Endothelial cell of umbilical vein (primary cell): ENCODE measurements around the gene RBPJ. TPM values are rescaled to one million over a fixed set of nuclear protein-coding genes. Genes with fewer than 3 reads are reported as not detected.

Experiments used
- BruUV-seq: library from RNA; stranded (reverse); fragments of 400-500 nt; replicated peaks from 2 replicates; lab custom pipeline; 2021; lab: Mats Ljungman, UMichigan
- CTCF ChIA-PET: fragments of 300-600, 350-600 bp; sonication (Branson Sonifier 250); formaldehyde crosslinking; loops from one replicate; lab custom pipeline; 2021; ENCODE audit warnings: antibody characterized with exemption, inconsistent platforms; lab: Charles Lee
- POLR2A ChIA-PET: fragments of 300-600, 350-600 bp; sonication (Branson Sonifier 250); formaldehyde crosslinking; loops from one replicate; lab custom pipeline; 2021; ENCODE audit warnings: antibody characterized with exemption, inconsistent platforms; lab: Charles Lee
- DNase-seq: peaks from one replicate; pipeline ENCODE4 v3.0.0-alpha.2; 2011; ENCODE audit warnings: low read depth, low spot score
- FAIRE-seq: peaks from 2 replicates; lab custom pipeline; 2011; peaks lifted over from hg19 to GRCh38; lab: Jason Lieb, UNC
- H2AFZ ChIP-seq: 2 replicates; pipeline ENCODE4 v1.6.0; 2012; ENCODE audit warnings: low read depth, low read length, control low read depth, inconsistent platforms
- H3K27ac ChIP-seq: 2 replicates; pipeline ENCODE4 v1.5.1; 2011; ENCODE audit warnings: low read depth, mild to moderate bottlenecking, control low read depth, low read length, moderate library complexity; ENCODE audit not compliant: insufficient read depth
- H3K27me3 ChIP-seq, 2 experiments: 2 replicates each; pipeline versions ENCODE4 v1.6.0 to v1.6.1; 2011; ENCODE audit warnings: low read length in 2 of 2, mixed read lengths in 1 of 2; ENCODE audit not compliant: control insufficient read depth in 2 of 2, insufficient read depth in 2 of 2
- H3K36me3 ChIP-seq, 2 experiments: 2 replicates in 1 of 2; 3 replicates in 1 of 2; pipeline ENCODE4 v1.5.1; 2011; ENCODE audit warnings: low read length in 2 of 2, mild to moderate bottlenecking in 1 of 2, moderate library complexity in 1 of 2; ENCODE audit not compliant: control insufficient read depth in 2 of 2, insufficient read depth in 2 of 2; ENCODE audit errors: extremely low read depth in 1 of 2
- H3K4me1 ChIP-seq: 3 replicates; pipeline ENCODE4 v1.5.1; 2011; ENCODE audit warnings: mild to moderate bottlenecking, low read length; ENCODE audit not compliant: control insufficient read depth, insufficient read depth; ENCODE audit errors: extremely low read depth
- H3K4me2 ChIP-seq: 2 replicates; pipeline ENCODE4 v1.6.1; 2011; ENCODE audit warnings: low read length, control low read depth, mixed read lengths; ENCODE audit not compliant: insufficient read depth
- H3K4me3 ChIP-seq, 3 experiments: fragments of 200-600 bp in 1 of 3; sonication (generic), shearing (Covaris generic) in 1 of 3; replicated peaks in 1 of 3; 2 replicates each; pipeline ENCODE4 v1.5.1; 2011 to 2016; ENCODE audit warnings: control low read depth in 3 of 3, low read length in 3 of 3, mild to moderate bottlenecking in 2 of 3, inconsistent platforms in 1 of 3, low read depth in 1 of 3, moderate library complexity in 1 of 3; ENCODE audit not compliant: insufficient read depth in 1 of 3
- H3K79me2 ChIP-seq: 2 replicates; pipeline ENCODE4 v1.6.0; 2012; ENCODE audit warnings: low read length, inconsistent platforms; ENCODE audit not compliant: control insufficient read depth, insufficient read depth
- H3K9ac ChIP-seq: replicated peaks from 2 replicates; pipeline ENCODE3; 2011; ENCODE audit warnings: low read length, control low read depth; ENCODE audit not compliant: insufficient read depth; ENCODE audit errors: extremely low read depth
- H3K9me1 ChIP-seq: replicated peaks from 3 replicates; pipeline ENCODE4 v1.6.0; 2011; ENCODE audit warnings: mild to moderate bottlenecking, low read length; ENCODE audit not compliant: control insufficient read depth, insufficient read depth; ENCODE audit errors: extremely low read depth
- H3K9me3 ChIP-seq: replicated peaks from 2 replicates; pipeline ENCODE4 v1.5.1; 2012; ENCODE audit warnings: low read length, inconsistent platforms; ENCODE audit not compliant: control insufficient read depth, insufficient read depth
- H4K20me1 ChIP-seq: replicated peaks from 2 replicates; pipeline ENCODE3; 2011; ENCODE audit warnings: mild to moderate bottlenecking, low read length; ENCODE audit not compliant: control insufficient read depth, insufficient read depth; ENCODE audit errors: extremely low read depth
- EZH2 ChIP-seq: IDR thresholded peaks from 2 replicates; pipeline ENCODE4 v1.6.1; 2012; ENCODE audit warnings: borderline replicate concordance, low read depth, mild to moderate bottlenecking, moderate library complexity, low read length, inconsistent platforms; ENCODE audit not compliant: severe bottlenecking
- FOS ChIP-seq: IDR thresholded peaks from 2 replicates; pipeline ENCODE4 v1.6.1; 2011; ENCODE audit warnings: mild to moderate bottlenecking, low read length, moderate library complexity, borderline replicate concordance; ENCODE audit not compliant: insufficient read depth
- GATA2 ChIP-seq: IDR thresholded peaks from 2 replicates; pipeline ENCODE4 v1.7.0; 2011; ENCODE audit warnings: low read depth, mild to moderate bottlenecking, moderate library complexity, mixed read lengths, low read length; ENCODE audit not compliant: insufficient read length, insufficient read depth
- JUN ChIP-seq: IDR thresholded peaks from 2 replicates; pipeline ENCODE4 v1.6.1; 2011; ENCODE audit warnings: borderline replicate concordance, low read depth; ENCODE audit not compliant: insufficient read length, insufficient read depth
- MYC ChIP-seq: IDR thresholded peaks from one replicate; pipeline ENCODE4 v1.6.1; 2011; ENCODE audit warnings: mild to moderate bottlenecking, low read depth, low read length
- POLR2A ChIP-seq: IDR thresholded peaks from 2 replicates; pipeline ENCODE4 v1.6.1; 2012; ENCODE audit warnings: low read depth, mild to moderate bottlenecking, control low read depth, low read length
- POLR2AphosphoS5 ChIP-seq: IDR thresholded peaks from 2 replicates; pipeline ENCODE4 v1.6.1; 2012; ENCODE audit warnings: low read depth, mild to moderate bottlenecking, control low read depth, low read length, moderate library complexity; ENCODE audit not compliant: insufficient read depth
- dilution Hi-C: fragments of 300-500 bp; cut with MboI; formaldehyde crosslinking; loops from one replicate; pipeline ENCODE4 v1.15.0; 2019; ENCODE audit warnings: low sequenced_read_pairs; ENCODE audit not compliant: extremely low pct_ligation_motif_present
- intact Hi-C: fragments of 100-400 bp; cut with micrococcal nuclease; formaldehyde crosslinking; loops from one replicate; pipeline ENCODE4 v1.10.0; 2022
- polyA plus RNA-seq, 4 experiments: library from polyadenylated mRNA; depleted of rRNA in 3 of 4; stranded (reverse) in 3 of 4; unstranded in 1 of 4; fragments of >200 nt; gene quantifications; 2 replicates each; pipeline versions ENCODE4 v1.2.1 to v1.2.3, GENCODE V29; 2011 to 2012; ENCODE audit warnings: missing spikeins in 1 of 4
- total RNA-seq: library from RNA; stranded (reverse); gene quantifications from 2 replicates; pipeline ENCODE4 v1.2.3, GENCODE V29; 2021
- TF ChIP-seq, protein P1 (sequence below), 2 donors: IDR thresholded peaks; 1 replicate in 1 of 2; 2 replicates in 1 of 2; pipeline ENCODE4 v1.5.1; 2011; ENCODE audit warnings: low read length in 2 of 2, mild to moderate bottlenecking in 2 of 2, moderate library complexity in 2 of 2, control low read depth in 1 of 2, inconsistent platforms in 1 of 2, low read depth in 1 of 2; ENCODE audit not compliant: insufficient read depth in 1 of 2; ENCODE audit errors: extremely low read depth in 1 of 2
- TF ChIP-seq, protein P2 (sequence below): IDR thresholded peaks from 2 replicates; pipeline ENCODE4 v1.6.1; 2011; ENCODE audit not compliant: insufficient read depth, insufficient read length

The RBPJ gene
- total and polyA plus RNA-seq, 2 donors (not counting 3 experiments of a cell fraction or from before 2014, with no cell fraction given), result 17.0 to 42.9 TPM

DNA sequence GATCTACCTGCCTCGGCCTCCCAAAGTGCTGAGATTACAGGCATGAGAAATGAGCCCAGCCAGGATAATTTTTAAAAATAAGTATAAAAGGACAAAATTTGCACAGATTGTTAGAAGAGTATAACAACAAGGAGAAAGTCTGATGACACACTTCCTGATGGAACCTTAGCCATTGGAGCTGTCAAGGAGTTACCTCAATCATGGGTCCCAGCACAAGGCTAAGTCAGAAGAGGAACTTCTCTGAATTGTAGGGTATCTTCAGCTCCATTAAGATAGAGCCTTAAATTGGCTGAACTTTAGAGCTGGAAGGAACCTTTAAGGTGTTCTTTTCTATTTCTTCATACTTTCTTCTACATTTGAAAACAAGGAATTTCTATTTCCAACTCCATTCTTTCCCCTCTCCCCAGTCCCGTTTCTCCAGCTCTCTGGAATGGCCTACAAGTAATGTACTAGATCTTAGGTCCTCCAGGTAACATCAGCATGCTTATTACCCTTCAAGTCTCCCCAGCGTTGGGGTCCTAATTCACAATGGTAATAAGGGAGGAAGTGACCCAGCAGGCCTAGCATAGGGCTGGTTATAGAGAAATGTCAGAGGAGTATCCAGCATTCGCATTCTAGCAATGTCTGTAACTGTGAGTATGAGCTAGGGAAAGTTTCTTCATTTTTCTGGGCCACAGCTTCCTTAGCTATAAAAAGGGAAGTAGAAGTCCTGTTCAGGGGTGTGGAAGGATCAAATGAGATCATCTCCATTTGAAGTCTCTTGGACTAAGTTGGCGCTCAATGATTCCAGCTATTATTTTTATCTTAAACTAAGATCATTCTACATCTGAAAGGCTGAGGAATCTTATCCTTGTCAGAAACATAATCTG is 18.5 kb upstream of the RBPJ start:
- H3K4me3 ChIP-seq, result no peak overlapping the region
- no TSS peak for BruUV-seq
- dilution Hi-C loops, result no loop called here
- no peaks in the 10 kb centered on the region for H3K9me3 ChIP-seq
- H4K20me1 ChIP-seq, result no peaks in the 10 kb centered on the region
- no peaks in the 10 kb centered on the region for H3K79me2 ChIP-seq
- peaks cover 0 to 4% of the 10 kb centered on the region in 2 experiments for H3K27me3 ChIP-seq
- no peaks in the 10 kb centered on the region for H3K9me1 ChIP-seq
- H3K27ac ChIP-seq, result no peak overlapping the region
- H3K9ac ChIP-seq, result no peak overlapping the region
- FAIRE-seq, result no peak
- H3K36me3 ChIP-seq, result no peaks in the 10 kb centered on the region
- DNase-seq, result no peak
- intact Hi-C loops, result no loop called here
- no peak overlapping the region for H3K4me2 ChIP-seq
- no peaks in the 10 kb centered on the region for H3K4me1 ChIP-seq
- POLR2A ChIA-PET, result interaction anchor here (0.6 kb wide), 1 partner anchor 1859 kb away, joined by 3 read pairs; no protein-coding TSS in a partner anchor
- TF ChIP-seq JUN (no peak), MYC (no peak), EZH2 (no peak), FOS (no peak), POLR2AphosphoS5 (no peak), POLR2A (no peak), GATA2 (no peak)
- TF ChIP-seq, protein P1, sequence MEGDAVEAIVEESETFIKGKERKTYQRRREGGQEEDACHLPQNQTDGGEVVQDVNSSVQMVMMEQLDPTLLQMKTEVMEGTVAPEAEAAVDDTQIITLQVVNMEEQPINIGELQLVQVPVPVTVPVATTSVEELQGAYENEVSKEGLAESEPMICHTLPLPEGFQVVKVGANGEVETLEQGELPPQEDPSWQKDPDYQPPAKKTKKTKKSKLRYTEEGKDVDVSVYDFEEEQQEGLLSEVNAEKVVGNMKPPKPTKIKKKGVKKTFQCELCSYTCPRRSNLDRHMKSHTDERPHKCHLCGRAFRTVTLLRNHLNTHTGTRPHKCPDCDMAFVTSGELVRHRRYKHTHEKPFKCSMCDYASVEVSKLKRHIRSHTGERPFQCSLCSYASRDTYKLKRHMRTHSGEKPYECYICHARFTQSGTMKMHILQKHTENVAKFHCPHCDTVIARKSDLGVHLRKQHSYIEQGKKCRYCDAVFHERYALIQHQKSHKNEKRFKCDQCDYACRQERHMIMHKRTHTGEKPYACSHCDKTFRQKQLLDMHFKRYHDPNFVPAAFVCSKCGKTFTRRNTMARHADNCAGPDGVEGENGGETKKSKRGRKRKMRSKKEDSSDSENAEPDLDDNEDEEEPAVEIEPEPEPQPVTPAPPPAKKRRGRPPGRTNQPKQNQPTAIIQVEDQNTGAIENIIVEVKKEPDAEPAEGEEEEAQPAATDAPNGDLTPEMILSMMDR (IDR thresholded peaks at IDR 0.05; ENCODE audit: extremely low read depth in 1 of 2, insufficient read depth in 1 of 2, low read depth in 1 of 2, low read length in 2 of 2), result no peak
- TF ChIP-seq, protein P2, sequence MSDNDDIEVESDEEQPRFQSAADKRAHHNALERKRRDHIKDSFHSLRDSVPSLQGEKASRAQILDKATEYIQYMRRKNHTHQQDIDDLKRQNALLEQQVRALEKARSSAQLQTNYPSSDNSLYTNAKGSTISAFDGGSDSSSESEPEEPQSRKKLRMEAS, result no peak
- H2AFZ ChIP-seq, result no peak overlapping the region
- CTCF ChIA-PET, result interaction anchor here (1.0 to 1.1 kb wide), 3 partner anchors 9 to 28 kb away, joined by 3 to 4 read pairs (median 4); no protein-coding TSS in a partner anchor
